Esophagus muscularis mucosa (tissue), 4 donors: ENCODE data around the gene GABRR2.

Source experiments
- EP300 ChIP-seq: sonication (generic); formaldehyde crosslinking; IDR thresholded peaks from one replicate; pipeline ENCODE4 v1.6.1; 2017; ENCODE audit warnings: antibody characterized with exemption
- POLR2A ChIP-seq: fragments of 450-650 bp; IDR thresholded peaks from one replicate; pipeline ENCODE4 v1.6.1; 2017; ENCODE audit warnings: antibody characterized with exemption, moderate library complexity, mild to moderate bottlenecking, low read depth
- TF ChIP-seq, protein P1 (sequence below), 3 experiments: fragments of 200-600 bp in 2 of 3; fragments of 450-650 bp in 1 of 3; sonication (generic) in 2 of 3; IDR thresholded peaks; one replicate each; pipeline ENCODE4 v1.5.1; 2017 to 2019; ENCODE audit warnings: antibody characterized with exemption in 3 of 3, mild to moderate bottlenecking in 2 of 3, moderate library complexity in 1 of 3

DNA sequence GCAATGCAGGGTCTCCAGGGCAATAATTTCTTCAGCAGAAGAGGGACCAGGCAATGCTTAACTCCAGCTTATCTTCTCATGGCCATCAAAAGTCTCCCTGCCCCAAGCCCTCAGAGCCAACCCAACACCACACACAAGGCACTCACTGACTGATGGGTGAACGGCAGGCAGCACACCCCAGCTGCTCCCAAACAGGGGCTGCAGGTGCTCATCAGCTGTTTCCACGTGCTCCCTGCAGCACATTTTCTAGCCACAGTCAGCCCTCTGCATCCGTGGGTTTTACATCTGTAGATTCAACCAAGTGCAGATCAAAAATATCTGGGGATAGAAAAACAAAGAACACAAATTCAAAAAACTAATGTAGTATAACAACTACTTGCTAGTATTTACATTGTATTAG is 94.0 kb downstream of the GABRR2 start:
- TF ChIP-seq EP300 (no peak), POLR2A (no peak)
- TF ChIP-seq, protein P1, sequence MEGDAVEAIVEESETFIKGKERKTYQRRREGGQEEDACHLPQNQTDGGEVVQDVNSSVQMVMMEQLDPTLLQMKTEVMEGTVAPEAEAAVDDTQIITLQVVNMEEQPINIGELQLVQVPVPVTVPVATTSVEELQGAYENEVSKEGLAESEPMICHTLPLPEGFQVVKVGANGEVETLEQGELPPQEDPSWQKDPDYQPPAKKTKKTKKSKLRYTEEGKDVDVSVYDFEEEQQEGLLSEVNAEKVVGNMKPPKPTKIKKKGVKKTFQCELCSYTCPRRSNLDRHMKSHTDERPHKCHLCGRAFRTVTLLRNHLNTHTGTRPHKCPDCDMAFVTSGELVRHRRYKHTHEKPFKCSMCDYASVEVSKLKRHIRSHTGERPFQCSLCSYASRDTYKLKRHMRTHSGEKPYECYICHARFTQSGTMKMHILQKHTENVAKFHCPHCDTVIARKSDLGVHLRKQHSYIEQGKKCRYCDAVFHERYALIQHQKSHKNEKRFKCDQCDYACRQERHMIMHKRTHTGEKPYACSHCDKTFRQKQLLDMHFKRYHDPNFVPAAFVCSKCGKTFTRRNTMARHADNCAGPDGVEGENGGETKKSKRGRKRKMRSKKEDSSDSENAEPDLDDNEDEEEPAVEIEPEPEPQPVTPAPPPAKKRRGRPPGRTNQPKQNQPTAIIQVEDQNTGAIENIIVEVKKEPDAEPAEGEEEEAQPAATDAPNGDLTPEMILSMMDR (IDR thresholded peaks at IDR 0.05) = no peak
